HepG2 (cell line): Measurements from ENCODE around the gene CTNNBL1. TPM values are rescaled to one million over a fixed set of nuclear protein-coding genes. Genes with fewer than 3 reads are reported as not detected.

ENCODE experiments used
- ELF3 ChIP-seq: IDR thresholded peaks from 2 replicates; pipeline ENCODE4 v1.6.1; 2016; ENCODE audit warnings: missing genetic modification reagents, missing compliant biosample characterization
- MZF1 ChIP-seq: sonication (generic); formaldehyde crosslinking; IDR thresholded peaks from 2 replicates; pipeline ENCODE4 v1.8.1; 2023; ENCODE audit warnings: mild to moderate bottlenecking, missing genetic modification reagents, borderline replicate concordance
- PCBP1 ChIP-seq: fragments of 200-400 bp; formaldehyde crosslinking; IDR thresholded peaks from 2 replicates; pipeline ENCODE4 v1.6.1; 2017; ENCODE audit warnings: mild to moderate bottlenecking, low read depth, low read length, borderline replicate concordance
- RFX3 ChIP-seq: IDR thresholded peaks from 2 replicates; pipeline ENCODE4 v1.6.1; 2016; ENCODE audit warnings: missing biosample characterization, missing genetic modification reagents
- SATB2 ChIP-seq: sonication (generic); formaldehyde crosslinking; IDR thresholded peaks from 2 replicates; pipeline ENCODE4 v1.5.0; 2020; ENCODE audit warnings: missing genetic modification reagents
- SIX1 ChIP-seq: sonication (generic); formaldehyde crosslinking; IDR thresholded peaks from 2 replicates; pipeline ENCODE4 v1.4.0; 2020; ENCODE audit warnings: missing genetic modification reagents, borderline replicate concordance
- ZNF563 ChIP-seq: sonication (generic); formaldehyde crosslinking; IDR thresholded peaks from 2 replicates; pipeline ENCODE4 v1.8.0; 2022; ENCODE audit warnings: mild to moderate bottlenecking, moderate library complexity, missing genetic modification reagents
- ZNF761 ChIP-seq: sonication (generic); formaldehyde crosslinking; conservative IDR thresholded peaks from 2 replicates; pipeline ENCODE4 v1.4.0; 2020; ENCODE audit warnings: mild to moderate bottlenecking, missing genetic modification reagents
- ZNF772 ChIP-seq: sonication (generic); formaldehyde crosslinking; IDR thresholded peaks from 2 replicates; pipeline ENCODE4 v1.5.0; 2020; ENCODE audit warnings: mild to moderate bottlenecking, missing genetic modification reagents
- polyA plus RNA-seq, 8 experiments: library from polyadenylated mRNA; depleted of rRNA in 3 of 8; stranded (reverse) in 7 of 8; unstranded in 1 of 8; fragments of >200 nt; fragmentation: Illumina TruSeq in 4 of 8; extraction: Trizol in 4 of 8; gene quantifications; 2 replicates each; pipeline versions ENCODE4 v1.2.1 to v1.2.3, GENCODE V29; 2011 to 2016; ENCODE audit warnings: low read depth in 4 of 8, missing spikeins in 1 of 8, mixed read lengths in 1 of 8; ENCODE audit not compliant: insufficient read depth in 1 of 8
- total RNA-seq, 5 experiments: library from RNA; depleted of rRNA; stranded (reverse); fragments of >200 nt; fragmentation: Illumina TruSeq; extraction: Trizol; gene quantifications; 2 replicates each; pipeline ENCODE4 v1.2.3, GENCODE V29; 2016; ENCODE audit warnings: low read depth in 1 of 5
- TF ChIP-seq, protein P1 (sequence below): sonication (generic); formaldehyde crosslinking; IDR thresholded peaks from 2 replicates; pipeline ENCODE4 v1.4.0; 2020; ENCODE audit warnings: mild to moderate bottlenecking, missing genetic modification reagents
- TF ChIP-seq, protein P2 (sequence below): sonication (generic); formaldehyde crosslinking; IDR thresholded peaks from 2 replicates; pipeline ENCODE4 v1.4.0; 2020; ENCODE audit warnings: missing genetic modification reagents
- TF ChIP-seq, protein P3 (sequence below): sonication (generic); formaldehyde crosslinking; IDR thresholded peaks from 2 replicates; pipeline ENCODE4 v1.9.0; 2022; ENCODE audit warnings: missing genetic modification reagents, mild to moderate bottlenecking, borderline replicate concordance
- TF ChIP-seq, protein P4 (sequence below): sonication (generic); formaldehyde crosslinking; IDR thresholded peaks from 2 replicates; pipeline ENCODE4 v1.5.0; 2020; ENCODE audit warnings: mild to moderate bottlenecking, missing genetic modification reagents, borderline replicate concordance

Gene CTNNBL1
- total and polyA plus RNA-seq, 2 of the 13 experiments (the other 11 are each of a cell fraction or from before 2014, with no cell fraction given): 49.3 to 94.6 TPM

DNA sequence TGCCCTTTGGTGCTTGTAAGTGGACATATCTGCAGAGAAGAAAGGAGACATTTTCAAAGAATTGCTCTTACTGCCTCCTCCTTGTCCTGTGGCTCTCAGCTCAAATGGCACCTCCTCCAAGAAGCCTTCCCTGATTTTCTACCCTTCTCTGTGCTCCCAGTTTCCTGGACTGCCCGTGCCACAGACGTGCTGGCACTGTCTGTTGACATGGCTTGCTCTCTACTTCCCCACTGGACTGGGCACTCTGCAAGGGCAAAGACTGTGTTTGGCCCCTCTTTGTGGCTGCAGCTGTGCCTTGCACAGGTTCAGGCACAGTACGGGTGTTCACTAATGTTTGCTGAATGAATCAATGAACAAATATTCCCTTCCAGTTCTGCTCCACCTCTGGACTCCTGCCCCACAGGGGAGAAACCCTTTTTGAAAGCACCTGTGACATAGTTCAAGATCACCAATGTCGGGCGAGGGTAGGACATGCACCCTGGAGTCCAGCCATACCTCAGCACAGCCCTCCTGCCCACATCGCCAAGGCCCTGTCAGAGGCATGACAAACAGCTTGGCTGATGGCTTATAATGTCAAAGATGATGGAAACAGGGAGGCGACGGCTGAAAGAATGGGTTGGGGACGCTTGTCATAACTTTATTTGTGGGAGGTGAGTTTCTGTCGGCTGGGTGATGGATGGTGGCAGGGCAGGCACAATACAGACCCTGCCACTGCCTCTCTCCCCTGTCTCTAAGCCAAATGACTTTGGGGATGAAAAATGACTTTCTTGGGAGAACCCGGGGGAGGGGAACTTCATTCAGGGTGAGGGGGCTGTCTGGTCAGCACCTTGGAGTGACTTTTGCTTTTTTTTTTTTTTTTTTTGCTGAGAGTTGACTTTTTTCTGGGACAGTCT is 15.6 kb upstream of the CTNNBL1 start (continued):
- TF ChIP-seq ELF3 (CRISPR knock-in tag) (no peak), PCBP1 (no peak), SIX1 (no peak), RFX3 (CRISPR knock-in tag) (no peak), SATB2 (no peak), MZF1 (CRISPR knock-in tag) (no peak), ZNF772 (CRISPR knock-in tag) (peak; percentile 41; the same call in 1 of the 2 replicates), ZNF563 (CRISPR knock-in tag) (no peak), ZNF761 (CRISPR knock-in tag) (no peak)
- TF ChIP-seq, protein P1, sequence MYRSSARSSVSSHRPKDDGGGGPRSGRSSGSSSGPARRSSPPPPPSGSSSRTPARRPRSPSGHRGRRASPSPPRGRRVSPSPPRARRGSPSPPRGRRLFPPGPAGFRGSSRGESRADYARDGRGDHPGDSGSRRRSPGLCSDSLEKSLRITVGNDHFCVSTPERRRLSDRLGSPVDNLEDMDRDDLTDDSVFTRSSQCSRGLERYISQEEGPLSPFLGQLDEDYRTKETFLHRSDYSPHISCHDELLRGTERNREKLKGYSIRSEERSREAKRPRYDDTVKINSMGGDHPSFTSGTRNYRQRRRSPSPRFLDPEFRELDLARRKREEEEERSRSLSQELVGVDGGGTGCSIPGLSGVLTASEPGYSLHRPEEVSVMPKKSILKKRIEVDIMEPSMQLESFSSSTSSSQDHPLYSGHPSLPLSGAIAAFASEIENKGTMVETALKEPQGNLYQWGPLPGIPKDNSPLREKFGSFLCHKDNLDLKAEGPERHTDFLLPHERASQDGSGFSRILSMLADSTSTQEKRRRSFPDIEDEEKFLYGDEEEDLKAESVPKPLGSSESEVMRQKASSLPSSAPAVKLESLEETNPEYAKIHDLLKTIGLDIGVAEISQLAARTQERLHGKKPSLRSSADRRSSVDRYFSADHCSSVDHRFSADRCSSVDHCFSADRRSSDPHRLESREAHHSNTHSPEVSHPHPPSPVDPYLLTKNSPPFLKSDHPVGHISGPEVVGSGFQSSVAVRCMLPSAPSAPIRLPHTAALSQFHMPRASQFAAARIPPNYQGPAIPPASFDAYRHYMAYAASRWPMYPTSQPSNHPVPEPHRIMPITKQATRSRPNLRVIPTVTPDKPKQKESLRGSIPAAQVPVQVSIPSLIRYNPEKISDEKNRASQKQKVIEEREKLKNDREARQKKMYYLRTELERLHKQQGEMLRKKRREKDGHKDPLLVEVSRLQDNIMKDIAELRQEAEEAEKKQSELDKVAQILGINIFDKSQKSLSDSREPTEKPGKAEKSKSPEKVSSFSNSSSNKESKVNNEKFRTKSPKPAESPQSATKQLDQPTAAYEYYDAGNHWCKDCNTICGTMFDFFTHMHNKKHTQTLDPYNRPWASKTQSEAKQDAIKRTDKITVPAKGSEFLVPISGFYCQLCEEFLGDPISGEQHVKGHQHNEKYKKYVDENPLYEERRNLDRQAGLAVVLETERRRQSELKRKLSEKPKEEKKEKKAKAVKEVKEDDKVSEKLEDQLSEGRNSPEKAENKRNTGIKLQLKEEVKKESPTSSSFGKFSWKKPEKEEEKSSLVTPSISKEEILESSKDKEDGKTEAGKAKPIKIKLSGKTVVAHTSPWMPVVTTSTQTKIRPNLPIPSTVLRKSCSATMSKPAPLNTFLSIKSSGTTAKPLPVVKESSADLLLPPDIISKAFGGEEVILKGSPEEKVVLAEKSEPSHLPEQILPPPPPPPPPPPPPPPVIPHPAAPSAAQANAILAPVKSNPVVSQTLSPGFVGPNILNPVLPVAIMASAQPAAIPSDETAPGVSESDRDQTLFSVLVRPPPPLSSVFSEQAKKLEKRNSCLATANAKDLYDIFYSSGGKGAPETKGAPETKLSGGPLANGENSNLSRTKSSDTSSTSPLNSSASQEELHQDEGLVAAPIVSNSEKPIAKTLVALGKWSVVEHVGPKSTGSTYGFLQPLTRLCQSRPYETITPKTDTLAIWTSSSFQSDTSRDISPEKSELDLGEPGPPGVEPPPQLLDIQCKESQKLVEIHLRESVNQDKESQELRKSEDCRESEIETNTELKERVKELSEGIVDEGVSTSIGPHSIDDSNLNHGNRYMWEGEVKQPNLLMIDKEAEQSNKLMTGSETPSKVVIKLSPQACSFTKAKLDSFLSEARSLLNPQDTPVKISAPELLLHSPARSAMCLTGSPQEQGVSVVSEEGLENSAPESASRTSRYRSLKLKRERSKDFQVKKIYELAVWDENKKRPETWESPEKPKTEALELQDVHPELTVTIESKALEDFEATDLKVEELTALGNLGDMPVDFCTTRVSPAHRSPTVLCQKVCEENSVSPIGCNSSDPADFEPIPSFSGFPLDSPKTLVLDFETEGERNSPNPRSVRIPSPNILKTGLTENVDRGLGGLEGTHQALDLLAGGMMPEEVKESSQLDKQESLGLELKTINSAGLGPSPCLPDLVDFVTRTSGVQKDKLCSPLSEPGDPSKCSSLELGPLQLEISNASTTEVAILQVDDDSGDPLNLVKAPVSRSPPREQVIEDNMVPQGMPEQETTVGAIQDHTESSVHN: no peak
- TF ChIP-seq, protein P2, sequence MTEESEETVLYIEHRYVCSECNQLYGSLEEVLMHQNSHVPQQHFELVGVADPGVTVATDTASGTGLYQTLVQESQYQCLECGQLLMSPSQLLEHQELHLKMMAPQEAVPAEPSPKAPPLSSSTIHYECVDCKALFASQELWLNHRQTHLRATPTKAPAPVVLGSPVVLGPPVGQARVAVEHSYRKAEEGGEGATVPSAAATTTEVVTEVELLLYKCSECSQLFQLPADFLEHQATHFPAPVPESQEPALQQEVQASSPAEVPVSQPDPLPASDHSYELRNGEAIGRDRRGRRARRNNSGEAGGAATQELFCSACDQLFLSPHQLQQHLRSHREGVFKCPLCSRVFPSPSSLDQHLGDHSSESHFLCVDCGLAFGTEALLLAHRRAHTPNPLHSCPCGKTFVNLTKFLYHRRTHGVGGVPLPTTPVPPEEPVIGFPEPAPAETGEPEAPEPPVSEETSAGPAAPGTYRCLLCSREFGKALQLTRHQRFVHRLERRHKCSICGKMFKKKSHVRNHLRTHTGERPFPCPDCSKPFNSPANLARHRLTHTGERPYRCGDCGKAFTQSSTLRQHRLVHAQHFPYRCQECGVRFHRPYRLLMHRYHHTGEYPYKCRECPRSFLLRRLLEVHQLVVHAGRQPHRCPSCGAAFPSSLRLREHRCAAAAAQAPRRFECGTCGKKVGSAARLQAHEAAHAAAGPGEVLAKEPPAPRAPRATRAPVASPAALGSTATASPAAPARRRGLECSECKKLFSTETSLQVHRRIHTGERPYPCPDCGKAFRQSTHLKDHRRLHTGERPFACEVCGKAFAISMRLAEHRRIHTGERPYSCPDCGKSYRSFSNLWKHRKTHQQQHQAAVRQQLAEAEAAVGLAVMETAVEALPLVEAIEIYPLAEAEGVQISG (CRISPR knock-in tag): no peak
- TF ChIP-seq, protein P3, sequence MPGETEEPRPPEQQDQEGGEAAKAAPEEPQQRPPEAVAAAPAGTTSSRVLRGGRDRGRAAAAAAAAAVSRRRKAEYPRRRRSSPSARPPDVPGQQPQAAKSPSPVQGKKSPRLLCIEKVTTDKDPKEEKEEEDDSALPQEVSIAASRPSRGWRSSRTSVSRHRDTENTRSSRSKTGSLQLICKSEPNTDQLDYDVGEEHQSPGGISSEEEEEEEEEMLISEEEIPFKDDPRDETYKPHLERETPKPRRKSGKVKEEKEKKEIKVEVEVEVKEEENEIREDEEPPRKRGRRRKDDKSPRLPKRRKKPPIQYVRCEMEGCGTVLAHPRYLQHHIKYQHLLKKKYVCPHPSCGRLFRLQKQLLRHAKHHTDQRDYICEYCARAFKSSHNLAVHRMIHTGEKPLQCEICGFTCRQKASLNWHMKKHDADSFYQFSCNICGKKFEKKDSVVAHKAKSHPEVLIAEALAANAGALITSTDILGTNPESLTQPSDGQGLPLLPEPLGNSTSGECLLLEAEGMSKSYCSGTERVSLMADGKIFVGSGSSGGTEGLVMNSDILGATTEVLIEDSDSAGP (CRISPR knock-in tag): peak; percentile 48; the same call in 1 of the 2 replicates
- TF ChIP-seq, protein P4, sequence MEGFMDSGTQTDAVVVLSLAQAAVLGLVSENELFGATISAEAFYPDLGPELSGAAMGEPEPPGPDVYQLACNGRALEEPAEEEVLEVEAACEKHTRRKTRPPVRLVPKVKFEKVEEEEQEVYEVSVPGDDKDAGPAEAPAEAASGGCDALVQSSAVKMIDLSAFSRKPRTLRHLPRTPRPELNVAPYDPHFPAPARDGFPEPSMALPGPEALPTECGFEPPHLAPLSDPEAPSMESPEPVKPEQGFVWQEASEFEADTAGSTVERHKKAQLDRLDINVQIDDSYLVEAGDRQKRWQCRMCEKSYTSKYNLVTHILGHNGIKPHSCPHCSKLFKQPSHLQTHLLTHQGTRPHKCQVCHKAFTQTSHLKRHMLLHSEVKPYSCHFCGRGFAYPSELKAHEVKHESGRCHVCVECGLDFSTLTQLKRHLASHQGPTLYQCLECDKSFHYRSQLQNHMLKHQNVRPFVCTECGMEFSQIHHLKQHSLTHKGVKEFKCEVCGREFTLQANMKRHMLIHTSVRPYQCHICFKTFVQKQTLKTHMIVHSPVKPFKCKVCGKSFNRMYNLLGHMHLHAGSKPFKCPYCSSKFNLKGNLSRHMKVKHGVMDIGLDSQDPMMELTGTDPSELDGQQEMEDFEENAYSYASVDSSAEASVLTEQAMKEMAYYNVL (CRISPR knock-in tag): peak; percentile 62; the same call in 1 of the 2 replicates
